CD14-positive monocyte (primary cell): ENCODE results near the gene COL9A3. TPM values are rescaled to one million over a fixed set of nuclear protein-coding genes. Genes with fewer than 3 reads are reported as not detected.
"Not testable (repeated sequence)": the region's sequence is repeated elsewhere in the genome, so short reads cannot be mapped to it uniquely, and the experiment has no call there.

Experiments used
- DNase-seq, 3 donors: peaks; one replicate each; pipeline ENCODE4 v3.0.0-alpha.2; 2011 to 2022
- H2AFZ ChIP-seq: 2 replicates; pipeline ENCODE4 v1.6.0; 2012; ENCODE audit warnings: mild to moderate bottlenecking, low read depth, low read length, inconsistent platforms; ENCODE audit not compliant: insufficient read depth, poor library complexity, severe bottlenecking
- H3K27ac ChIP-seq, 2 donors: 1 replicate in 1 of 2; 2 replicates in 1 of 2; pipeline ENCODE4 v1.5.1; 2012 to 2013; ENCODE audit warnings: low read length in 2 of 2, control low read depth in 1 of 2, inconsistent platforms in 1 of 2, low read depth in 1 of 2, mild to moderate bottlenecking in 1 of 2
- H3K27me3 ChIP-seq, 2 donors: one replicate each; pipeline versions ENCODE4 v1.6.0 to v1.6.1; 2011 to 2013; ENCODE audit warnings: low read length in 2 of 2; ENCODE audit not compliant: control insufficient read depth in 2 of 2, insufficient read depth in 2 of 2
- H3K36me3 ChIP-seq, 2 donors: replicated peaks in 1 of 2; 1 replicate in 1 of 2; 2 replicates in 1 of 2; pipeline versions ENCODE4 v1.5.1 to v1.6.1; 2012 to 2013; ENCODE audit warnings: low read length in 2 of 2, control low read depth in 1 of 2, inconsistent platforms in 1 of 2, mild to moderate bottlenecking in 1 of 2; ENCODE audit not compliant: insufficient read depth in 2 of 2, control insufficient read depth in 1 of 2
- H3K4me1 ChIP-seq, 2 donors: 1 replicate in 1 of 2; 2 replicates in 1 of 2; pipeline versions ENCODE4 v1.5.1 to v1.6.1; 2012 to 2013; ENCODE audit warnings: low read length in 2 of 2, control low read depth in 1 of 2, inconsistent platforms in 1 of 2, mild to moderate bottlenecking in 1 of 2, moderate library complexity in 1 of 2; ENCODE audit not compliant: insufficient read depth in 2 of 2, control insufficient read depth in 1 of 2
- H3K4me2 ChIP-seq: replicated peaks from 2 replicates; pipeline ENCODE3; 2012; ENCODE audit warnings: low read length, moderate library complexity, mild to moderate bottlenecking; ENCODE audit not compliant: poor library complexity, severe bottlenecking; ENCODE audit errors: extremely low read depth
- H3K4me3 ChIP-seq, 3 experiments: fragments of 200-600 bp in 1 of 3; sonication (generic) in 1 of 3; replicated peaks in 1 of 3; 1 replicate in 2 of 3; 2 replicates in 1 of 3; pipeline ENCODE4 v1.5.1; 2011 to 2013; ENCODE audit warnings: low read length in 3 of 3, mild to moderate bottlenecking in 3 of 3, control low read depth in 2 of 3, low read depth in 2 of 3, inconsistent platforms in 1 of 3, moderate library complexity in 1 of 3
- H3K79me2 ChIP-seq: 2 replicates; pipeline ENCODE4 v1.6.0; 2012; ENCODE audit warnings: mild to moderate bottlenecking, control low read depth, inconsistent platforms, low read length, moderate library complexity; ENCODE audit not compliant: insufficient read depth
- H3K9ac ChIP-seq: 2 replicates; pipeline ENCODE4 v1.6.0; 2017; ENCODE audit warnings: low read length, mild to moderate bottlenecking; ENCODE audit not compliant: insufficient read depth, poor library complexity, severe bottlenecking
- H3K9me3 ChIP-seq, 2 donors: replicated peaks in 1 of 2; 1 replicate in 1 of 2; 2 replicates in 1 of 2; pipeline versions ENCODE4 v1.5.1 to v1.6.1; 2012 to 2013; ENCODE audit warnings: low read length in 2 of 2, control low read depth in 1 of 2; ENCODE audit not compliant: control insufficient read depth in 1 of 2, insufficient read depth in 1 of 2
- H4K20me1 ChIP-seq: 2 replicates; pipeline ENCODE4 v1.6.0; 2012; ENCODE audit warnings: mild to moderate bottlenecking, low read length, control low read depth, moderate library complexity; ENCODE audit not compliant: insufficient read depth
- H3K27ac Mint-ChIP-seq, 7 donors: one replicate each; pipeline ENCODE4 v1.8.0; 2020; ENCODE audit warnings: mild to moderate bottlenecking in 7 of 7, mixed read lengths in 7 of 7, moderate library complexity in 6 of 7, inconsistent platforms in 2 of 7
- H3K27me3 Mint-ChIP-seq, 3 donors: one replicate each; pipeline ENCODE4 v1.8.0; 2021 to 2022; ENCODE audit warnings: low read depth in 3 of 3, mild to moderate bottlenecking in 3 of 3, mixed read lengths in 3 of 3, moderate library complexity in 3 of 3, inconsistent platforms in 1 of 3
- H3K36me3 Mint-ChIP-seq, 2 donors: one replicate each; pipeline ENCODE4 v1.8.0; 2020; ENCODE audit warnings: mixed read lengths in 2 of 2, inconsistent platforms in 1 of 2, mild to moderate bottlenecking in 1 of 2
- H3K4me1 Mint-ChIP-seq: one replicate; pipeline ENCODE4 v1.8.0; 2020; ENCODE audit warnings: mild to moderate bottlenecking, mixed read lengths
- H3K4me3 Mint-ChIP-seq, 2 donors: one replicate each; pipeline ENCODE4 v1.8.0; 2020; ENCODE audit warnings: mild to moderate bottlenecking in 2 of 2, mixed read lengths in 2 of 2, moderate library complexity in 1 of 2
- H3K9me3 Mint-ChIP-seq, 7 donors: one replicate each; pipeline ENCODE4 v1.8.0; 2020 to 2022; ENCODE audit warnings: mixed read lengths in 7 of 7, mild to moderate bottlenecking in 6 of 7, moderate library complexity in 6 of 7, inconsistent platforms in 2 of 7
- CTCF ChIP-seq: fragments of 200-600 bp; IDR thresholded peaks from one replicate; pipeline ENCODE4 v1.8.0; 2022; ENCODE audit warnings: antibody characterized with exemption, mild to moderate bottlenecking
- WGBS: methylation state at CpG from one replicate; pipeline ENCODE4 v1.1.5; 2013; ENCODE audit warnings: missing lambda C conversion rate; ENCODE audit not compliant: insufficient coverage; 5-methylcytosine and 5-hydroxymethylcytosine counted together
- intact Hi-C, 2 donors: fragments of 100-400 bp; cut with micrococcal nuclease; formaldehyde crosslinking; loops; one replicate each; pipeline versions ENCODE4 v1.15.0 to v1.15.1; 2023
- polyA plus RNA-seq, 3 donors: library from polyadenylated mRNA; depleted of rRNA in 1 of 3; unstranded in 2 of 3; stranded (reverse) in 1 of 3; fragments of 300-500 nt in 2 of 3; fragments of >200 nt in 1 of 3; fragmentation: Illumina TruSeq in 2 of 3; gene quantifications; 1 replicate in 2 of 3; 2 replicates in 1 of 3; pipeline ENCODE4 v1.2.3, GENCODE V29; 2012 to 2021

COL9A3 gene
- polyA plus RNA-seq, 3 donors, result 1.8 to 4.4 (median 2.6) TPM

GRCh38 chr20:62845416-62846160, 28.7 kb downstream of the COL9A3 start:
- Histone ChIP-seq H3K79me2 (no peaks in the 10 kb centered on the region), H3K4me3 (no peak overlapping the region), H3K4me1 (no peaks in the 10 kb centered on the region), H3K36me3 (peaks cover 4 to 19% of the 10 kb centered on the region in 2 donors), H2AFZ (no peak overlapping the region), H3K27me3 (no peaks in the 10 kb centered on the region), H3K9me3 (no peaks in the 10 kb centered on the region), H3K9ac (no peak overlapping the region), H4K20me1 (no peaks in the 10 kb centered on the region), H3K4me2 (no peak overlapping the region), H3K27ac (no peak overlapping the region)
- TF ChIP-seq CTCF, result no peak
- H3K27me3 Mint-ChIP-seq, result peaks cover 0 to 4% (median 2%) of the 10 kb centered on the region in 3 donors
- WGBS, result 97% methylated on average over 8 of the region's 16 CpGs
- peaks cover 32 to 36% of the 10 kb centered on the region in 2 donors for H3K36me3 Mint-ChIP-seq
- H3K4me3 Mint-ChIP-seq, result no peak overlapping the region
- DNase-seq, result no peak
- no peak overlapping the region for H3K27ac Mint-ChIP-seq
- peaks cover 3% of the 10 kb centered on the region for H3K4me1 Mint-ChIP-seq
- peaks cover 0 to 8% (median 0%) of the 10 kb centered on the region in 7 donors for H3K9me3 Mint-ChIP-seq
- intact Hi-C loops, result no loop called here

- intact Hi-C loops, result no loop called here
- Histone ChIP-seq H4K20me1 (no peaks in the 10 kb centered on the region), H3K36me3 (peaks cover 8 to 24% of the 10 kb centered on the region in 2 donors), H3K79me2 (no peaks in the 10 kb centered on the region), H2AFZ (no peak overlapping the region), H3K9me3 (no peaks in the 10 kb centered on the region), H3K4me2 (no peak overlapping the region), H3K9ac (no peak overlapping the region), H3K4me1 (no peaks in the 10 kb centered on the region), H3K27ac (no peak overlapping the region), H3K4me3 (no peak overlapping the region), H3K27me3 (no peaks in the 10 kb centered on the region)
- TF ChIP-seq CTCF, result no peak
- peaks cover 36 to 37% of the 10 kb centered on the region in 2 donors for H3K36me3 Mint-ChIP-seq
- peaks cover 3% of the 10 kb centered on the region for H3K4me1 Mint-ChIP-seq
- WGBS, result 98% methylated on average over 8 of the region's 19 CpGs
- H3K27ac Mint-ChIP-seq, result no peak overlapping the region
- no peak for DNase-seq
- no peak overlapping the region for H3K4me3 Mint-ChIP-seq
- peaks cover 0 to 4% (median 2%) of the 10 kb centered on the region in 3 donors for H3K27me3 Mint-ChIP-seq
- peaks cover 0 to 8% (median 0%) of the 10 kb centered on the region in 7 donors for H3K9me3 Mint-ChIP-seq
Measured at GRCh38 chr20:62846166-62846890, 29.5 kb downstream of the COL9A3 start.

- H4K20me1 ChIP-seq, H3K9me3 ChIP-seq, DNase-seq, H3K27me3 ChIP-seq, H3K4me1 Mint-ChIP-seq, H3K4me3 ChIP-seq, H3K27me3 Mint-ChIP-seq, H3K9ac ChIP-seq, H3K27ac ChIP-seq, H2AFZ ChIP-seq, H3K4me2 ChIP-seq, H3K9me3 Mint-ChIP-seq, H3K4me3 Mint-ChIP-seq, H3K27ac Mint-ChIP-seq, H3K4me1 ChIP-seq, intact Hi-C loops, H3K79me2 ChIP-seq: not testable (repeated sequence)
- peaks cover 52 to 59% of the 10 kb centered on the region in 2 donors for H3K36me3 Mint-ChIP-seq
- peaks cover 26 to 47% of the 10 kb centered on the region in 2 donors for H3K36me3 ChIP-seq
- WGBS, result 100% methylated on average over 1 of the region's 7 CpGs
Measured at GRCh38 chr20:62848917-62849316, 32.1 kb downstream of the COL9A3 start.
